ENCODE measurements around the gene FAM193A. TPM values are rescaled to one million over a fixed set of nuclear protein-coding genes. Genes with fewer than 3 reads are reported as not detected.

FAM193A gene
- total RNA-seq, 1 donor from 2014 or later = 17.1 TPM

GRCh38 chr4:2686379-2687265 lies 150.2 kb downstream of the FAM193A start:
- FAIRE-seq = no peak
- no peak for DNase-seq (ENCODE audit: low spot score in 2 of 2)

GRCh38 chr4:2688281-2688680 lies 151.8 kb downstream of the FAM193A start:
- DNase-seq (ENCODE audit: low spot score in 2 of 2) (no peak), FAIRE-seq (no peak)

- no peak for FAIRE-seq
- DNase-seq (ENCODE audit: low spot score in 2 of 2) = no peak
Observed at GRCh38 chr4:2688697-2689096, 152.2 kb downstream of the FAM193A start.

- FAIRE-seq (no peak), DNase-seq (ENCODE audit: low spot score in 2 of 2) (no peak)
Observed at GRCh38 chr4:2689114-2689513, 152.7 kb downstream of the FAM193A start.

GRCh38 chr4:2689825-2690700 lies 153.6 kb downstream of the FAM193A start:
- DNase-seq (ENCODE audit: low spot score in 2 of 2) (no peak), FAIRE-seq (no peak)

GRCh38 chr4:2691313-2691712 lies 154.9 kb downstream of the FAM193A start:
- no peak for FAIRE-seq

GRCh38 chr4:2691952-2692435 lies 155.5 kb downstream of the FAM193A start:
- no peak for FAIRE-seq
- no peak for DNase-seq (ENCODE audit: low spot score in 2 of 2)

More at GRCh38 chr4:2691313-2691712, 154.9 kb downstream of the FAM193A start:
- DNase-seq (ENCODE audit: low spot score in 2 of 2) = no peak

- no peak for FAIRE-seq
- DNase-seq (ENCODE audit: low spot score in 2 of 2) = no peak
Observed at GRCh38 chr4:2694691-2695090, 158.2 kb downstream of the FAM193A start.

- no peak for DNase-seq (ENCODE audit: low spot score in 2 of 2)
- no peak for FAIRE-seq
Observed at GRCh38 chr4:2695346-2696060, 159.1 kb downstream of the FAM193A start.

GRCh38 chr4:2696423-2696822 lies 160.0 kb downstream of the FAM193A start:
- no peak for FAIRE-seq
- DNase-seq (ENCODE audit: low spot score in 2 of 2) = no peak

GRCh38 chr4:2697995-2698414 lies 161.6 kb downstream of the FAM193A start:
- DNase-seq (ENCODE audit: low spot score in 2 of 2) = no peak
- no peak for FAIRE-seq

GRCh38 chr4:2698504-2698903 lies 162.1 kb downstream of the FAM193A start:
- no peak for FAIRE-seq
- DNase-seq (ENCODE audit: low spot score in 2 of 2) = no peak

GRCh38 chr4:2698951-2699505 lies 162.6 kb downstream of the FAM193A start:
- FAIRE-seq (no peak), DNase-seq (ENCODE audit: low spot score in 2 of 2) (no peak)

- DNase-seq (ENCODE audit: low spot score in 2 of 2) = no peak
- no peak for FAIRE-seq
Observed at GRCh38 chr4:2699534-2699933, 163.1 kb downstream of the FAM193A start.

GRCh38 chr4:2700031-2700430 lies 163.6 kb downstream of the FAM193A start:
- no peak for FAIRE-seq
- no peak for DNase-seq (ENCODE audit: low spot score in 2 of 2)

- FAIRE-seq (no peak), DNase-seq (ENCODE audit: low spot score in 2 of 2) (no peak)
Observed at GRCh38 chr4:2702361-2702760, 165.9 kb downstream of the FAM193A start.

GRCh38 chr4:2702770-2703169 lies 166.3 kb downstream of the FAM193A start:
- FAIRE-seq (no peak), DNase-seq (ENCODE audit: low spot score in 2 of 2) (no peak)

GRCh38 chr4:2712261-2712842 lies 175.9 kb downstream of the FAM193A start:
- DNase-seq (ENCODE audit: low spot score in 2 of 2) (no peak), FAIRE-seq (no peak)

- DNase-seq (ENCODE audit: low spot score in 2 of 2) (no peak), FAIRE-seq (no peak)
Observed at GRCh38 chr4:2713337-2713736, 176.9 kb downstream of the FAM193A start.

Measured in frontal cortex (tissue), 4 donors.